KMS-11 (cell line): Measurements from ENCODE around the gene ARHGAP42.

Experiments
- H2AFZ ChIP-seq: fragments of 200-600 bp; sonication (generic); 2 replicates; pipeline ENCODE4 v1.6.1; 2016; ENCODE audit warnings: antibody characterized with exemption, mixed run types, low read depth
- H3K27ac ChIP-seq: fragments of 200-600 bp; sonication (generic); 2 replicates; pipeline ENCODE4 v1.6.1; 2016; ENCODE audit warnings: mild to moderate bottlenecking, mixed run types
- H3K27me3 ChIP-seq: fragments of 200-600 bp; sonication (generic); 2 replicates; pipeline ENCODE4 v1.6.1; 2017; ENCODE audit warnings: mild to moderate bottlenecking, low read depth, mixed run types, moderate library complexity; ENCODE audit not compliant: insufficient read depth
- H3K36me3 ChIP-seq: fragments of 200-600 bp; sonication (generic); 2 replicates; pipeline ENCODE4 v1.6.1; 2017; ENCODE audit warnings: mild to moderate bottlenecking, mixed run types; ENCODE audit not compliant: insufficient read depth
- H3K4me1 ChIP-seq: fragments of 200-600 bp; sonication (generic); 2 replicates; pipeline ENCODE4 v1.6.1; 2016; ENCODE audit warnings: mild to moderate bottlenecking, low read depth, mixed run types; ENCODE audit not compliant: poor library complexity, severe bottlenecking
- H3K4me2 ChIP-seq: fragments of 200-600 bp; sonication (generic); 2 replicates; pipeline ENCODE4 v1.7.0; 2016; ENCODE audit warnings: mild to moderate bottlenecking, mixed run types
- H3K4me3 ChIP-seq: fragments of 200-600 bp; sonication (generic); IDR thresholded peaks from 2 replicates; pipeline ENCODE4 v1.6.1; 2017; ENCODE audit warnings: low read depth, low read length, mixed read lengths; ENCODE audit not compliant: insufficient read depth
- H3K79me2 ChIP-seq: fragments of 200-600 bp; sonication (generic); 2 replicates; pipeline ENCODE4 v1.6.1; 2016; ENCODE audit warnings: low read depth, mixed run types; ENCODE audit not compliant: insufficient read depth
- H3K9ac ChIP-seq: fragments of 200-600 bp; sonication (generic); 2 replicates; pipeline ENCODE4 v1.6.1; 2016; ENCODE audit warnings: mild to moderate bottlenecking, mixed run types
- H4K20me1 ChIP-seq: fragments of 200-600 bp; sonication (generic); 2 replicates; pipeline ENCODE4 v1.6.1; 2016; ENCODE audit warnings: mild to moderate bottlenecking, mixed run types; ENCODE audit not compliant: insufficient read depth
- TF ChIP-seq, protein P1 (sequence below): fragments of 200-600 bp; sonication (generic); conservative IDR thresholded peaks from 2 replicates; pipeline ENCODE4 v1.6.1; 2017; ENCODE audit warnings: low read depth, mild to moderate bottlenecking, antibody characterized with exemption, low read length, moderate library complexity, mixed read lengths

The ARHGAP42 gene

DNA sequence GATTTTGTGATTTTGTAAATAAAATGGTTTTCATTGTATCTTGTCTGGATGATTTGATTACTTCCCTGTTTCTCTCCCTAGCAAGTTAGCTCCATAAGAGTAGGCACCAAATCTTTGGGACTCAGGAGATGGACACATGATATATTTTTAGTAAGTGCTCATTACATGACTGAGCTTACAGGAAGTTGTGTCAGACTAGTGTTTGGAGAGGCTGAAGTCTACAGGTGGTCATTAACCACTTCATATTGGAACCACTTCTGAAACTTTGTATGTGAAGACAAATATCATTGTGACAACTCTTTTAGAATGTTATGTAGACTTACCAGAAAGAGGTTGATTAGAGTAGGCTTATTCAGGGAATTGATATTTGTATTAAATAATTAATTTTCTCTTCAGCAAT lies 19.1 kb downstream of the ARHGAP42 start:
- Histone ChIP-seq H3K4me2 (peak overlapping the region; percentile 17; the same call in 1 of the 2 replicates), H3K79me2 (no peaks in the 10 kb centered on the region), H3K4me3 (no peak overlapping the region), H2AFZ (no peak overlapping the region), H3K27me3 (no peaks in the 10 kb centered on the region), H3K36me3 (no peaks in the 10 kb centered on the region), H3K27ac (no peak overlapping the region), H4K20me1 (no peaks in the 10 kb centered on the region), H3K4me1 (peaks cover 55% of the 10 kb centered on the region), H3K9ac (no peak overlapping the region)
- TF ChIP-seq, protein P1, sequence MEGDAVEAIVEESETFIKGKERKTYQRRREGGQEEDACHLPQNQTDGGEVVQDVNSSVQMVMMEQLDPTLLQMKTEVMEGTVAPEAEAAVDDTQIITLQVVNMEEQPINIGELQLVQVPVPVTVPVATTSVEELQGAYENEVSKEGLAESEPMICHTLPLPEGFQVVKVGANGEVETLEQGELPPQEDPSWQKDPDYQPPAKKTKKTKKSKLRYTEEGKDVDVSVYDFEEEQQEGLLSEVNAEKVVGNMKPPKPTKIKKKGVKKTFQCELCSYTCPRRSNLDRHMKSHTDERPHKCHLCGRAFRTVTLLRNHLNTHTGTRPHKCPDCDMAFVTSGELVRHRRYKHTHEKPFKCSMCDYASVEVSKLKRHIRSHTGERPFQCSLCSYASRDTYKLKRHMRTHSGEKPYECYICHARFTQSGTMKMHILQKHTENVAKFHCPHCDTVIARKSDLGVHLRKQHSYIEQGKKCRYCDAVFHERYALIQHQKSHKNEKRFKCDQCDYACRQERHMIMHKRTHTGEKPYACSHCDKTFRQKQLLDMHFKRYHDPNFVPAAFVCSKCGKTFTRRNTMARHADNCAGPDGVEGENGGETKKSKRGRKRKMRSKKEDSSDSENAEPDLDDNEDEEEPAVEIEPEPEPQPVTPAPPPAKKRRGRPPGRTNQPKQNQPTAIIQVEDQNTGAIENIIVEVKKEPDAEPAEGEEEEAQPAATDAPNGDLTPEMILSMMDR, result no peak

DNA sequence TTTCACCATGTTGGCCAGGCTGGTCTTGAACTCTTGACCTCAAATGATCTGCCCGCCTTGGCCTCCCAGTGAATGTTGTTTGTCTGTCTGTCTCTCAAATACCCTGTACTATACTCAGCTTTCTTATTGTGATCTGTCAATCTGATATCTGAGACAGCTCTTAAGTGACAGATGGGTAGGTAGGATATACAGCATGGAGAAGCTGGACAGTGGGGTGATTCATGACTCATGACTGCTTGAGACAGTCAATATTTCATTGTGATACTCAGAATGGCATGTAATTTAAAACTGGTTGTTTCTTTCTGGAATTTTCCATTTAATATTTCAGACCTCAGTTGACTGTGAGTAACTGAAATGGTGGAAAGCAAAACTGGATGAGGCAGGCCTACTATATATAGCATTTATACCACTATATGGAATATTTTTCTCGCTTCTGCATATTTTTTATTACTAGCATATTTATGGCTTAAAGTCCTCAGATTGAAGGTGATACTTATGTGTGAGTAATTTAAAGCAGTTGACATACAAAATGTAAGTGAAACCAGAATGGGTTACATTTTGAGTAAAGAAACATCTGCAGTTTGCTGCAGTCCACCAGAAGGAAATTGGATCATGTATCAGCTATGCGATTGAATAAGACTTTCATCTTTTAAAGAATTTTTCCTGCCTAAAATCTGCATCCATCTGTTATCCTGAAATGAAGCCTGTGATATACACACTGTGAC lies 22.3 kb downstream of the ARHGAP42 start:
- Histone ChIP-seq H3K4me2 (no peak overlapping the region; the same call in 1 of the 2 replicates), H3K4me3 (no peak overlapping the region), H3K27me3 (no peaks in the 10 kb centered on the region), H2AFZ (no peak overlapping the region), H4K20me1 (no peaks in the 10 kb centered on the region), H3K36me3 (no peaks in the 10 kb centered on the region), H3K4me1 (peaks cover 51% of the 10 kb centered on the region), H3K27ac (no peak overlapping the region), H3K9ac (no peak overlapping the region), H3K79me2 (no peaks in the 10 kb centered on the region)
- TF ChIP-seq, protein P1, result no peak

DNA sequence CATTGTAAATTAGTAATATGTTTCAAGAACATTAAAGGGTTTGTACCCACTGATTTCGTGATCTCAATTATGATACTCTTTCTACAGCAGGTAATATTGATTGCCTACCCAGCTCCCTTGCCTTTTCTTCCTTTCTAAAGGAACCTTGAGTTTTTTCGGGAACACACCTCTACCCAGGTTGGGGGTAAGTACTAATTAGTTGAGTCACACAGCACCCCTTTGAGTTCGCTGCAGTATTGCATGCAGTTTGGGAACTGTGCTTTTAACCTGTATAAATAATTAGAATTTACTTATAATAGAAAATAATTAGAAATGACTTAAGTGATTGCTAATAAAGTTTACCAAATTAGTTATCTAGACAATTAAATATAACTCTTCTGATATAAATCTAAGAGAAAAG lies 24.9 kb downstream of the ARHGAP42 start:
- H3K4me1 ChIP-seq, result peaks cover 30% of the 10 kb centered on the region
- TF ChIP-seq, protein P1, result no peak
- no peaks in the 10 kb centered on the region for H3K79me2 ChIP-seq

DNA sequence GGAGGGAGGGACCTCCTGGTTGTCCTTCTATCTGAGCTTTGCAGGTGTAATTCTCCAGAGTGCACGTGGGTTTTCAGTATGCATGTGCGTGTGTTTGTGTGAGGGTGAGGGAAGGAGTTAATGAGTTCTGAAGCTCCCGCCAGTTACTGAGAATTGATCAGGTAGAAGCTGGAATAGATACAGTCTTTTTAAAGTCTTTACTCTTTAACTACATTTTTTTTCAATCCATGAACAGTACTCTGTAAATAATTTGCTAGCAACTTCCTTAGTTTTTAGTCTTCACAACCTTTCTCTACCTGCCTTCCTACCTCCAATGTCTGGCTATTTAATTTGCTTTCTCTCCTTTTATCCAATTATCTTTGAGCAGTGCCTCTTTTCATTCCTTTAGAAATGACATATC lies 25.5 kb downstream of the ARHGAP42 start:
- Histone ChIP-seq H3K4me2 (peak overlapping the region; percentile 6; the same call in 1 of the 2 replicates), H3K36me3 (no peaks in the 10 kb centered on the region), H3K4me3 (no peak overlapping the region), H2AFZ (no peak overlapping the region), H4K20me1 (no peaks in the 10 kb centered on the region), H3K27ac (no peak overlapping the region), H3K9ac (no peak overlapping the region), H3K27me3 (no peaks in the 10 kb centered on the region), H3K79me2 (no peaks in the 10 kb centered on the region), H3K4me1 (peaks cover 25% of the 10 kb centered on the region)
- TF ChIP-seq, protein P1, result no peak

More for the DNA sequence above, 24.9 kb downstream of the ARHGAP42 start:
- Histone ChIP-seq H3K36me3 (no peaks in the 10 kb centered on the region), H3K4me2 (no peak overlapping the region), H4K20me1 (no peaks in the 10 kb centered on the region), H3K27me3 (no peaks in the 10 kb centered on the region), H2AFZ (no peak overlapping the region), H3K4me3 (no peak overlapping the region), H3K27ac (no peak overlapping the region), H3K9ac (no peak overlapping the region)
